HG02943 (cell line): ENCODE results near the gene PSPH.
"Not testable (repeated sequence)": the region's sequence is repeated elsewhere in the genome, so short reads cannot be mapped to it uniquely, and the experiment has no call there.

Source experiments
- ATAC-seq: cut with Tn5 transposase; IDR thresholded peaks from one replicate; pipeline ENCODE4 v1.9.1; 2021; ENCODE audit warnings: mild to moderate bottlenecking, low read depth, moderate library complexity; ENCODE audit not compliant: unreplicated experiment

PSPH gene

DNA sequence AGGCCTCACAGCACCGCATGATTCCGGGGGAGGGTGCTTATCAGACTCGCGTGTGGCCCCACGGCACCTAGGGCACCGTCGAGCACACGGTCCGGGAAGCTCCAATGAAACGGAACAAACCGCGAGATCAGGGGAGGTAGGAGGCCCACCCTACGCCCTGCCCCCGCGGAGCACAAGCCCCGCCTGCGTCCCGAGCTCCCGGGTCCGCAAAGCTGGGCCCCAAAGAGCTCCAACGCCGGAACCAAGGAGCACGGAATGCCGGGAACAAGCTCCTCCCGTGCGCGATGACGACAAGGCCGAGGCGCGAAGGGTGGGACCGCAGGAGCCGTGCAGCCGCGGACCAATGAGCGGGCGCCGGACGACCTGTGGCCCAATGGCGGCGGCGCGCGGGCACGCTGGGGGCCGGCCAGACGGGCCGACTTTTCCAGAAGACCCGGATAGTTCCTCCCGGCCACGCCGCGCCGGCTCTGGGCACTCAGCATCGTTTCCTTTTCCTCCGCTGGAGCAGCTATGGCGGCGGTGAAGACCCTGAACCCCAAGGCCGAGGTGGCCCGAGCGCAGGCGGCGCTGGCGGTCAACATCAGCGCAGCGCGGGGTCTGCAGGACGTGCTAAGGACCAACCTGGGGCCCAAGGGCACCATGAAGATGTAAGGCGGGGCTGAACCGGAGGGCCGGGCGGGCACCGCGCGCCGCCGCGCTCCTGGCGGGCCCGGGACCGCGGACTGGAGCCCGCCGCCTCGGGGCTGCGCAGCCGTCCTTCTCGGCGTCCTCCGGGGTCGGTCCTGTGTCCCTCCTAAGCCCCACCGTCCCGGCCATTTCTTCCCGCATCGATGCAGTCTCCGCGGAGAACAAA, at the start of gene PSPH, which contains the start of gene CCT6A:
PSPH (minus strand) TSS at position 106 of the 853 bp plus-strand sequence. CDS start 30,232 bp downstream, outside the sequence.
CCT6A (plus strand) TSS at position 427 of the 853 bp plus-strand sequence; CDS start at position 511, 84 bp downstream.
- ATAC-seq = peak; percentile 95

DNA sequence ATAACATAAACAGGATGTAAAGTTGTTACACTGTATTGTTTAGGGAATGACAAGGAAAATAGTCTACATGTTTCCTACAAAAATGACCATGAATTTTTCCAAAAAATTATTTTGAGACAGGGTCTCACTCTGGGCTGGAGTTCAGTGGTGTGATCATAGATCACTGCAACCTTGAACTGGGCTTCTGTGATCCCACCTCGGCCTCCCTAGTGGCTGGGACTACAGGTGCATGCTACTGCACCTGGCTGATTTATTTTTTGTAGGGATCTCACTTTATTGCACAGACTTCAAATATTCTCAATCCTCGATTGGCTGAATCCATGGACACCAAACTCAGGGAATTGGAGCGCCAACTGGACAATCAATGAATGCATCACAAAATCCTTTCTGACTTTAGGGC, 48.4 kb upstream of the PSPH start:
- ATAC-seq = no peak

DNA sequence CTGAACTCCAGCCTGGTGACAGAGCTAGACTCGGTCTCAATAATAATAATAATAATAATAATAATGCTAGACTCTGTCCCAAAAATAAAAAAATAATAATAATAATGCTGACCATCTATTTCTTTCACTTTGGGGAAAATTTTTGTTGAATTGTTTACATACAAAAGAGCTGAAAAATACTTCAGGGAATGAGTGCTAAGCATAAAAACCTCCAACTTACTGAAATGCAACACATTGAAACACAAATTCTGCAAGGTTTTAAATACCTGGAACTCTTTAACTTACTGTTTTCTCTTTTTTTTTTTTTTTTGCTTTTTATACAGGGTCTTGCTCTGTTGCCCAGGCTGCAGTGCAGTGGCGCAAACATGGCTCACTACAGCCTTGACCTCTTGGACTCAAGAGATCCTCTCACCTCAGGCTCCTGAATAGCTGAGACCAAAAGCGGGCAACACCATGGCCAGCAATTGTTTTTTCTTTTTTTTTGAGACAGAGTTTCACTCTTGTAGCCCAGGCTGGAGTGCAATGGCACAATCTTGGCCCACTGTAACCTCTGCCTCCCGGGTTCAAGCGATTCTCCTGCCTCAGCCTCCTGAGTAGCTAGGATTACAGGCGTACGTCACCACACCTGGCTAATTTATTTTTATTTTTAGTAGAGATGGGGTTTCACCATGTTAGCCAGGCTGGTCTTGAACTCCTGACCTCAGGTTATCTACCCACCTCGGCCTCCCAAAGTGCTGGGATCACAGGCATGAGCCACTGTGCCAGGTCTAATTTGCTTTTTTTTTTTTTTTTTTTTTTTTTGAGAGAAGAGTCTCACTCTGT, 47.2 kb upstream of the PSPH start:
- not testable (repeated sequence) for ATAC-seq

DNA sequence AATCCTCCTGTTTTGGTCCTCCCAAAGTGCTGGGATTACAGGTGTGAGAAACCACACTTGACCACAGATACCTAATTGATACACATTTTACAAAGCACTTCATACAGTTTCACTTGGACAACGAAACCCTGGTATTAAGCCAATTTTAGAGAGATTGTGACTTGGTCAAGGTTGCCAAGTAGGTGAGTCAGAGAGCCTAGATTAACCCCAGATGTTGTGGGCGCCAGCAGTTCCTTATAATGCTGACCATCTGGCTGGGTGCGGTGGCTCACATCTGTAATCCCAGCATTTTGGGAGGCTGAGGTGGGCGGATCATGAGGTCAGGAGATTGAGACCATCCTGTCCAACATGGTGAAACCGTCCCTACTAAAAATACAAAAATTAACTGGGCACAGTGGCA, 46.5 kb upstream of the PSPH start:
- no peak for ATAC-seq

DNA sequence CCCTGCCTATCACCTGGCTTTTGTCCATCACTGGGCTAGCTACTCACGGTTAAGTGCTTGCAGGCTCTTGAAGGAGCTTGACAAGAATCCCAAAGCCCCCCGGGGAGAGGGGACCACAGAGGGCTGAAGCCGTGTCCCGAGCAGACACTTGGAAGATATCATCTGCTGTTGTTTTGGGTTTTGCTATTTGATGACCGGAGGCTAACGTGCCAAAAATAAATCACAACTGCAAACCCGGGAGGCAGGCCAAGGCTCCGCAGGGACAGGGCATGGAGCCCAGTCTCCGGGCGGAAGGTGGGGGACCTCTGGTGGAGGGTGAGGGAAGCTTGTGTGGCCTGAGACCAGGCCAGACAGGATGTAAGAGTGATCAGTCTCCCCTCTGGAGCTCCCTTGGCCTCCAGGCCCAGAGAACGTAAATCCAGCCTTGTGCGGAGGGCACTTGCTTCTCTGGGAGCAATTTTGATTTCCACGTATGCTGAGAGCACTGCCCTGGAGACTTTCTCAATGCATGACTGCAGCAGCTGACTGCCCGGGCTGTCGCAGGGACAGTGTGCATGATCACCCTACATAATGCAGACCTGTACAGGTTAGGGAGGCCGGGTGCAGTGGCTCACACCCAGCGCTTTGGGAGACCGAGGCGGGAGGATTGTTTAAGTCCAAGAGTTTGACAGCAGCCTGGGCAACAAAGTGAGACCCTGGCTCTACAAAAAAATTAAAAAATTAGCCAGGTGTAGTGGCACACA, 41.7 kb upstream of the PSPH start, which contains the start of gene PHKG1:
PHKG1 (minus strand) TSS at position 164 of the 743 bp plus-strand sequence. CDS start 4,011 bp downstream, outside the sequence.
- no peak for ATAC-seq

DNA sequence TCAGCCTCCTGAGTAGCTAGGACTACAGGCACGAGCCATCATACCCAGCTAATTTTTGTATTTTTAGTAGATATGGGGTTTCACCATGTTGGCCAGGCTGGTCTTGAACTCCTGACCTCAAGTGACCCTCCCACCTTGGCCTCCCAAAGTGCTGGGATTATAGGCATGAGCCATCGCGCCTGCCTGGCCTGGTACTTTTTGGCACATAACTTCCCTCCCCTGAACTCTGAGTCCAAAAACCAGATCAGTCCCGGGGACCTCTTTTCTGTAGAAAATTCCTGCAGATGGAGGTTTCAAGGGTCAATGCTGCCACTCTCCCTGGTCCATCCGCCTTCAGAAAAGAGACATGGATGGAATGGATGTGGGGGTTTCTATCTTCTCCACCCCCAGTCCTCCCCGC, 41.1 kb upstream of the PSPH start:
- ATAC-seq = not testable (repeated sequence)

DNA sequence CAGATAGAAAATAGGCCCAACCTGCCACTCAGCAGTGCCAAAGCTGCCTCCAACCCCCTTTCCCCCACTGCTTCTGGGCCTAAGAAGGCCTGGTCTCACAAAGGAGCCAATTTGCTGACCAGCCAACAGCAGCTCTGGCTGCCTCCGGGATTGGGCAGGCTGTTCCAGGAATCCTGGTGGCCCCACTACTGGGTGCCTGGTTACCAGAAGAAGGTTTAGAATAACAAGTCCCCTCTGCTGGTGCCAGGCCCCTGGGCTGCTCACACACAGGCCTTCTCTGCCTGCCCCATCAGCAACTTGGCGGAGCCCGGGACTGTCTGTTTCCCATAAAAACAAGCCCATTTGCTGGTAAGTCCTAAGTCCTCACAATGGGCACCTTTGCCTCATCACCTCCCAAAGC, 40.3 kb upstream of the PSPH start:
- ATAC-seq = no peak

DNA sequence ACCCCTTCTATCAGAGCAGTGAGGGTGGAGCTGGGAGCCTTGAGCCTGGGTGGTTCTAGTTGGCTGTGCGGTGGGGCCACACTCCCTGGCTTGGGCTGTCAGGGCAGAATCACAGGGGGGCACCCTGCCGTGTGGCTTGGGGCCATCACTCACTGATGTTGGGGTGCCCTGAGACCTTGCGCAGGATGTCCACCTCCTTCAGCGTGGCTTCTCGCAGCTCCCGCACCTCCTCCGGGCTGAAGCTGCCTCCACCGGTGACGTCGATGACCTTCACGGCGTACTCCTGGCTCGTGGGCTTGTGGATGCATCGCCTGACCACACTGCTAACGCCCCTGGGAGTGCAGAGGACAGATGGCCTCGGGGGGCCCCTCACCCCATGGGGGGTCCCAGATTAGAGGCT, 36.2 kb upstream of the PSPH start:
- no peak for ATAC-seq

DNA sequence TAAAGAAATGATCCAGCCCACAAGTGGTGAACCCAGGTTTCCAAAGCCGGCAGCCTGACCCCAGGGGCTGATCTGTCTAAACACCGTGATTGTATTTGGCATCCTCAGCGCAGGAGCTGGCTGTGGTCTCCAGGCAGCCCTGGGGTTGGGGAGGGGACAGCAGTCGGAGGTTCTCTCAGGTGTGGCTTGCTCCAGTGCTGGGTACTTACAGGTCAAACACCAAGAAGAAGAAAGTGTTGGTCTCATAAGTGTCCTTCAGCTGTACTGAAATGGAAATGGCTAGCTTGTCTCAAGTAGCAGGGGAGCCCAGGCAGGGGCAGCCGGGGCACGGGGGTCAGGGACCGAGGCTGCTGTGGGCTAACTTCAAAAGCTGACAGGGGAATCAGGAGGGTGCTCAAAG, 35.5 kb upstream of the PSPH start:
- ATAC-seq = no peak

DNA sequence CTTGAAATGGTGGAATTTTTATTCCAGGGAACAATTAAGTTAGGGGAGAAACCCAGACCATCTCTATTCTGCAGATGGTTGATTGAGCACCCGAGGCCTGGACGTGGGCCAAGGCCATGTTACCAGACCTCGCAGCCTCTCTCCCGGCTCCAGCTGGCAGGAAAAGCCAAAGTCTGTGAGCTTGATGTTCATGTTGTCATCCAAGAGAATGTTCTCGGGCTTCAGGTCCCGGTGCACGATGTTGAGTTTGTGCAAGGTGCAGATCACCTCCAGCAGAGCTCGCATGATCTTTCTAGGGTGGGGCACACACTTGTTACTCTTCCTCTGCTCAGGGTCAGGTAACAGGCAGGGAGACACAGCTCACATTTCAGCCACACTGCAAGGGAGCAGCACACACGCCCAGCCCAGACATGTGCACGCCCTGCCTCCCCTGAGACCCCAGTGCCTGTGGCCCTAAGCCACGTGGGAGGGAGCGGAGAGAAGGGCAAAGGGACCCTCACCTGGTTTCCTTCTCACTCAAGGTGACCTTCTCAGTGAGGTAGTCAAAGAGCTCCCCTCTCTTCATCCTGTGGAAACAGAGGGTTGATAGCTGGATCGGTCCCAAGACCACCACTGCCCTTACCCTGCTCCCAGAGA, 32.0 kb upstream of the PSPH start:
- no peak for ATAC-seq

DNA sequence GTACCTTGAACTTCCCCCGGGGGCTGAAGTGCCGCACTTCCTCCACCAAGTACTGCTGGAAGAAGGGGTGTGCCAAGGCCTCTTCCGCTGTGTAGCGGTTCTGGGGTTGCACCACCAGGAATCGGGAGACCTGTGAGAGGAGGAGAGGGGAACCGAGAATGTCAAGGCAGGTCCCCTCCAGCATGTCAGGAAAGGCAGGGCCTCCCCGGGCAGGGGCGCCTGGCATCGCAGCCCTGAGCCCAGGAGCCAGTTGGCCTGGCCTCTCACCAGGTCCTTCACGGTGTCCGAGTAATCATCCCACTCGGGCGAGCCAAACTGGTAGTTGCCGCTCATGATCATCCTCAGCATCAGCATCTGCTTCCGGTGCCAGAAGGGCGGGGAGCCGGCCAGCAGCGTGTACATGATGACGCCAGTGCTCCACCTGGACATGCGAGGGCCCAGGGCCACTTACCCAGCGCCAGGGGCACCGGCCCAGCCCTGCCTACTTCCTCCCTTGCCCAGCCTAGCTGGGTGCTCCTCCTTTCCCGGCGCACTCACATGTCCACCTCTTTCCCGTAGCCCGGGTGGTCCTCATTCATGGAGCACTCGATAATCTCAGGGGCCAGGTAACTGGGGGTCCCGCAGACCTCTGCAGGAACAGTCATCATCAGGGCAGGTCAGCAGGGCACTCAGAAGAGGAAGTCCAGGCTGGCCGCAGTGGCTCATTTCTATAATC, 30.5 kb upstream of the PSPH start:
- ATAC-seq = no peak

DNA sequence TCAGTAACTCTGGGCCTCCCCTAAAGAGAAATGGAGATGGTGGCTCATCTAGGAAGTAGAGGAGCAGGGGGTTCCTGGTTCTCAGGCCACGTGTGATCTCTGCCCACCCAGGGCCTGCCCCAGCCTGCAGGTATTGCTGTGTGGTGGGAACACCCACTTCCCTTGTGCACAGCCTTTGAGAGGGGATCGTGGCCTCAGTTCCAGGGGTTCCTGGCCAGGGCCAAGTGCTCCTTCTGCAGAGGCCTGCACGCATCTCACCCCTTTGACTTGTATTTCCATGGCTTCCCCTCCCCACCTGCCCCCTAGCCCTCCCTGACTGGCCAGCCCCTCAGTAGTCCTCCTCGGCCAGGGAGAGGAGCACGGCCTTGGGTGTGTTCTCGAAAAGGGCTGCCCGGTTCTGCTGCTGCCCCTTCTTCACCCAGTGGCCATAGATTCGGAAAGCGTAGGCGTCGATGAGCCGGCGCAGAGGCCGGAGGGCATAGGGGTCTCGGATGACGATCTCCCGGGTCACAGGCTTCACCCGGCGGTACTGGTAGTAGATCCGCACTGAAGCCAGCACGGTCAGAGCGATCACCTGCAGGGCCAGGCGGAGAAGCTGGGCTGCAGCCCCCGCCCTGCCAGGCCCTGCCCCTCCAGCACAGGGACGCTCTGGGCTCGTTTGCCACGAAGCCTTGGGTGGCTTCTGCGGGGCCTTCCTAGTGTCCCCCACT, 29.6 kb upstream of the PSPH start:
- not testable (repeated sequence) for ATAC-seq

DNA sequence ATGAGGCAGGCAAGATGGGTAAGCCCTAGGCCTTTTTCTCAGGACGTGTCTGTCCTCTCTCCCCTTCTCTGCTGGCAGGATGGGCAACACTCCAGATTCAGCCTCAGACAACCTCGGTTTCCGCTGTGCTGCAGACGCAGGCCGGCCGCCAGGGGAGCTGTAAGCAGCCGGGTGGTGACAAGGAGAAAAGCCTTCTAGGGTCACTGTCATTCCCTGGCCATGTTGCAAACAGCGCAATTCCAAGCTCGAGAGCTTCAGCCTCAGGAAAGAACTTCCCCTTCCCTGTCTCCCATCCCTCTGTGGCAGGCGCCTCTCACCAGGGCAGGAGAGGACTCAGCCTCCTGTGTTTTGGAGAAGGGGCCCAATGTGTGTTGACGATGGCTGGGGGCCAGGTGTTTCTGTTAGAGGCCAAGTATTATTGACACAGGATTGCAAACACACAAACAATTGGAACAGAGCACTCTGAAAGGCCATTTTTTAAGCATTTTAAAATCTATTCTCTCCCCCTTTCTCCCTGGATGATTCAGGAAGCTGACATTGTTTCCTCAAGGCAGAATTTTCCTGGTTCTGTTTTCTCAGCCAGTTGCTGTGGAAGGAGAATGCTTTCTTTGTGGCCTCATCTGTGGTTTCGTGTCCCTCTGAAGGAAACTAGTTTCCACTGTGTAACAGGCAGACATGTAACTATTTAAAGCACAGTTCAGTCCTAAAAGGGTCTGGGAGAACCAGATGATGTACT, 28.4 kb upstream of the PSPH start:
- no peak for ATAC-seq

DNA sequence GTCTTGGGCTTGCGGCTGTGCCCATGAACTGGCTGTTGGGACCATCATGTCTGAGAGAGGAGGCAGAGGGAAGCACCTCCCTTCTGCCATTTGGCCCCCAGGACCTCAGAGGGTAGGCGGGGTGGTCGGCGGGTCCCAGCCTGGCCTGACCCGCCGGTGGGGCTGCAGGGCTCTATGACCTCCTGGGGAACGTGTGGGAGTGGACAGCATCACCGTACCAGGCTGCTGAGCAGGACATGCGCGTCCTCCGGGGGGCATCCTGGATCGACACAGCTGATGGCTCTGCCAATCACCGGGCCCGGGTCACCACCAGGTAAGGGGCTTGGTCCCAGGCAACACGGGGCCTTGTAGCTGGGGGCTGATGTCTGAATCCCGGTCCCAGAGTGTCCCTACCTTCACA, 27.0 kb upstream of the PSPH start:
- ATAC-seq = no peak

DNA sequence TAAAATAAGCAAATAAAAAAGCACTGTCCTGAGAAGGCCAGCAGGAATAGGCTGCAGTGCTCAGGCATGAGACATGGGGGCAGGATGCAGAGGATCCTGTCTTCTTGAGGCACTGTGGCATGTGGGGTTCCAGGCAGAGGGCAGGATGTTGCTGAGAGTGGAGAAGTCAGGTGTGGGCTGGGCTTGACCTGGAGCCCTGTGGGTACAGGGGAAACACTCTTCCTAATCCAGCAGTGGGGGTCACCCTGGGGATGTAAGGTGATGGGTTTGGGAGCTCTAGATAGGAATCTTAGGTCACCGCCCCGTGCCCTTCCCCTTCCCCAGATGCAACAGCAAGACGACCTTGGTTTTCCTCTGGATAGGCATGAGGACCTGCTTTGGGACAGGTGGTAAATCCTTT, 26.4 kb upstream of the PSPH start:
- ATAC-seq = no peak

DNA sequence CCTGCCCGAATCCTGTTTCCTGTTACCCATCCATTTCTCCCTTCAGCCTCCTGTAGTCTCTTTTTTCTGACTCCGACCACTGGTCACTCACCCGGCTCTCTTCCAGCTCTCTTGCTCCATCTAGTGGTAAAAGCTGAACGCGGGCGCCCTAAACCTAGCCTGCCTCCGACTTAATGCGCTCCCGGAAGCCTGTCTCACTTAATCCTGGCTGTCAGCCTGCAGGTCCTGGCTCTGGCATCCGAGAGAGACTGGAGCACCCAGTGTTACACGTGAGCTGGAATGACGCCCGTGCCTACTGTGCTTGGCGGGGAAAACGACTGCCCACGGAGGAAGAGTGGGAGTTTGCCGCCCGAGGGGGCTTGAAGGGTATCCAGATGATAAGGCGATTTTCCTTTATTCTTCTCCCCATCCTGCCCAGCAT, 23.1 kb upstream of the PSPH start:
- ATAC-seq = peak; percentile 94

DNA sequence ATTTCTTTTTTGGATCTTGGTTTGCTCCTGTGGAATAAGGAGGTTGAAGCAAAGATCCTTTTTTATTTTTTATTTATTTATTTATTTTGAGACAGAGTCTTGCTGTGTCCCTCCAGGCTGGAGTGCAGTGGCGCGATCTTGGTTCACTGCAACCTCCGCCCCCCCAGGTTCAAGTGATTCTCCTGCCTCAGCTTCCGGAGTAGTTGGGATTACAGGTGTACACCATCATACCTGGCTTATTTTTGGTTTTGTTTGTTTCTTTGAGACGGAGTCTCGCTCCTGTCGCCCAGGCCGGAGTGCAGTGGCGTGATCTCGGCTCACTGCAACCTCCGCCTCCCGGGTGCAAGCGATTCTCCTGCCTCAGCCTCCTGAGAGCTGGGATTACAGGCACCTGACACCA, 15.1 kb upstream of the PSPH start:
- ATAC-seq = not testable (repeated sequence)
